Stimulated activated CD8-positive, alpha-beta memory T cell treated with anti-CD3 and anti-CD28 coated beads, Interleukin-4, amount 100 ng/mL, for 4 hours (primary cell): ENCODE data around the gene ZNF107.
"Not testable (repeated sequence)": the region's sequence is repeated elsewhere in the genome, so short reads cannot be mapped to it uniquely, and the experiment has no call there.

Source experiments
- DNase-seq, 2 donors: peaks; one replicate each; pipeline ENCODE4 v3.0.0-alpha.2; 2020; ENCODE audit warnings: low read depth in 2 of 2, low spot score in 1 of 2

Gene ZNF107

DNA sequence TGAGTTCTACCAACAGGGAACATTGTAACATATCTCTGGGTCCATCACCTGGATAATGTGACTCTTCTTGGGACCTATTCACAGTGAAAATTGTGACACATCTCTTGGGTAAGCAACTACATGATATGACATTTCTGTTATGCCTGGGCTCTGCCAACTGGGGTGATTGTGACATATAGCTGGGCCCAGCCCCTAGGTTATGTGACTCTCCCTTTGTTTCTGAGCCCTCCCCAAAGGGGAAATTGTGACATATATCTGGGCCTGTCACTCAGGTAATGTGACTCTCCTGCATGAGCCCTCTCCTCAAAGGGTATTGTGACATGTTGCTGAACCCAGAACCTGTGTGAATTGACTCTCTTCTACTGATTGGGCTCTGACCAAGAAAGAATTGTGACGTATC lies 22.4 kb upstream of the ZNF107 start:
- DNase-seq: no peak

- DNase-seq: no peak
Measured at GRCh38 chr7:64651203-64651602, 14.7 kb upstream of the ZNF107 start.

DNA sequence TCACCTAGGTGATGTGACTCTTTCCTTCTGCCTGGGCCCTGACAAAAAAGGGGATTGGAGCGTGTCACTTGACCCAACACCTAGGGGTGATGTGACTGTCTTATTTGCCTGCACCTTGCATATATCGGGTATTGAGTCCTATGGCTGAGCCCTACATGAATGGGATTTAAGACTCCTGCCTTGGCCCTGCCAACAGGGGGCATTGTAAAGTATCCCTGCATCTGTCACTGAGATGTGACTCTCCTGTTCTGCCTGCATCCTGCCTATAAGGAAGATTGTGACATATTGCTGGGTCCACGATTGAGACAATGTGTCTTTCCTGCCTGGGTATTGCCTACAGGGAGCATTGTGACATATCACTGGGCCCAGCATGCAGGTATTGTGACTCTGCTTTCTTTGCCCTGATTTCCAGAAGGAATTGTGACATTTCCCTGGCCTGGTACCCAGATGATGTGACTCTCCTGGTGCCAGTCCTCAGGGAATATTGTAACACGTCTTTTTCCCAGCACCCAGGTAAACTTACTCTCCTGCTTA lies 14.2 kb upstream of the ZNF107 start:
- DNase-seq: no peak

GRCh38 chr7:64653721-64654401 lies 12.1 kb upstream of the ZNF107 start:
- DNase-seq: no peak

GRCh38 chr7:64654796-64655548 lies 11.0 kb upstream of the ZNF107 start:
- no peak for DNase-seq

- DNase-seq: no peak
Measured at GRCh38 chr7:64655811-64656210, 10.1 kb upstream of the ZNF107 start.

DNA sequence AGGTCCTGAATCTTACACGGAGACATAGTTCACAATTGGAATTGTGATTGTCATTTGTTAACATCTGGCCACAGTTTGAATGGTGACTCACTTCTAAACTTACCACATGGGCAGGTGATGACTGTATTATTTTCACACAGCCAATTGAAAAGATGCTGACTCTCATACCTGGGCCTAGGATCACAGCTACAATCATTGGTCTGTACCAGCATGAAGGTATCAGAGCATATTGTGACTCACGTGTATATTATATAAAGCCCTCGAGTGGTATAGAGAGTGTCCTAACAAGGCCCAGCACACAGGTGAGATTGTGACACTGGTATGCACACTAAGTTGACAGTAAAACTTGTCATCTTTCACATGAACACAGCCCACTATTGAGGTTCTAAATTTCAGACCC lies 9.4 kb upstream of the ZNF107 start:
- DNase-seq: no peak

- DNase-seq: not testable (repeated sequence)
Measured at GRCh38 chr7:64662091-64662490, 3.8 kb upstream of the ZNF107 start.

- no peak for DNase-seq
Measured at GRCh38 chr7:64666663-64667050, 724 bp downstream of the ZNF107 start.

- DNase-seq: no peak
Measured at GRCh38 chr7:64667311-64667710, 1.4 kb downstream of the ZNF107 start.

DNA sequence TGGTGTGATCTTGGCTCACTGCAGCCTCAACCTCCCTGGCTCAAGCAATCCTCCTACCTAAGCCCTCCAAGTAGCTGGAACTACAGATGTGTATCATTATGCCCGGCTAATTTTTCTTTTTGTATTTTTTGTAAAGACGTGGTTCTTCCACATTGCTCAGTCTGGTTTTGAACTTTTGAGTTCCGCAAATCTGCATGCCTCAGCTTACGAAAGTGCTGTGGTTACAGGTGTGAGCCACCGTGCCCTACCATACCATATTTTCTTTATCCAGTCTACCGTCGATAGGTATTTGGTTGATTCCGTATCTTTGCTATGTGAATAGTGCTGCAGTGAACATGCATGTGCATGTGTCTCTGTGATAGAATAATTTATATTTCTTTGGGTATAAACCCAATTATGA lies 6.5 kb downstream of the ZNF107 start:
- no peak for DNase-seq

- DNase-seq: no peak
Measured at GRCh38 chr7:64685091-64685490, 19.2 kb downstream of the ZNF107 start.

- DNase-seq: no peak
Measured at GRCh38 chr7:64685741-64686140, 19.8 kb downstream of the ZNF107 start.

- no peak for DNase-seq
Measured at GRCh38 chr7:64686493-64687184, 20.7 kb downstream of the ZNF107 start.

DNA sequence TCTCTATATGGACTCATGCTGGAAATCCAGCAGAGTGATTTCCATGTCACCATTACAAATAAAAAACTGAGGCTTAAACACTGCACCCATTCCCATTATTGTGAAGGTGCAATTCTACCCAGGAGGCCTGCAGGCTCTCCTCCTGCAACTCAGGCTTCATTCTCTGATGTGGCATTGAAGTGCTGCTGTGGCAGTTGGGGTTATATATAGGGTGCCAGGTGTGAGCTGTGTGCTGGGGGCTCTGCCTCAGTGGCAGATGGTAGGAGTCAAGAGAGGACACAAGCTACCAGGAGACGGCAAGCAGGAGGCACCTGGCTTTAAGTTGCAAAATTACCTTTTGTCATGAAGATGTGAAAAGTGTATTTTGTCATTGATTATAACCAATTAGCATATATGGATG lies 21.3 kb downstream of the ZNF107 start:
- DNase-seq: no peak

DNA sequence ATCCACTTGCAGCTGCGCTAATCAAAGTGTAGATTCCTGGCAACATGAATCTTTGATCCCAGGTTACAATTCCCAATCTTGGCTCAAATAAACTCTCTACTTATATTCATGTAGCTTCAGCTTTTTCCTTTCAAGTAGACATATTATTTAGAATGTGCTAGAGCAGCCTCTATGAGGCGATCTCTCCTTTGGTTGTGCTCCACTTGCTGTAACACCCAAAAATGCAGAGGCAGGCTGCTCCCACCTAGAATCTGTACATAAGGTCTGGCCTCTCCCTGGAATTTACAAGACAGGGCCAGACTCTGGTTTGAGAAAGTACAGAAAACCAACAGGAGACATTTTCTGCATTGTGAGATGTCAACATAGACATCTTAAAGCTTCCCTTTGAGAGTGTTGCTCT lies 23.1 kb downstream of the ZNF107 start:
- DNase-seq: no peak

GRCh38 chr7:64691831-64692230 lies 25.9 kb downstream of the ZNF107 start:
- no peak for DNase-seq

DNA sequence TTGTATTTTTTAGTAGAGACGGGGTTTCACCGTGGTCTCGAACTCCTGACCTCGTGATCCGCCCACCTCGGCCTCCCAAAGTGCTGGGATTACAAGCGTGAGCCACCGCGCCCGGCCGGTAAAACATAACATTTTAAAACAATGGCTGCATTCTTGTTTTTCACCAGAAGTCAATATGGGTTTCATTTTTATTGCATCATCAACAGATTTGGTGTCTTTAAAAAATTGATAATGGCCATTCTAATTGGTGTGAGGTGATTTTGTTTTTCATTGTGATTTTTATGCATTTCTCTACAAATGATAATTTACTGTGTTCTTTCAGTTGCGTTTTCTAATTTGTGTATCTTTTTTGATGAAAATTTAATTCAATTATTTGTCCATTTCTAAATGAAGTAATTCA lies 31.9 kb downstream of the ZNF107 start:
- not testable (repeated sequence) for DNase-seq

GRCh38 chr7:64706625-64707292 lies 40.8 kb downstream of the ZNF107 start:
- no peak for DNase-seq

DNA sequence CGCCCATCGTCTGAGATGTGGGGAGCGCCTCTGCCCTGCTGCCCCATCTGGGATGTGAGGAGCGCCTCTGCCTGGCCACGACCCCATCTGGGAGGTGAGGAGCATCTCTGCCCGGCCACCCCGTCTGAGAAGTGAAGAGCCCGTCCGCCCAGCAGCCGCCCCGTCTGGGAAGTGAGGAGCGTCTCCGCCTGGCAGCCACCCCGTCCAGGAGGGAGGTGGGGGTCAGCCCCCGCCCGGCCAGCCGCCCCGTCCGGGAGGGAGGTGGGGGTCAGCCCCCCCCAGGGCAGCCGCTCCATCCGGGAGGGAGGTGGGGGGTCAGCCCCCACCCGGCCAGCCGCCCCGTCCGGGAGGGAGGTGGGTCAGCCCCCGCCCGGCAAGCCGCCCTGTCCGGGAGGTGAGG lies 52.0 kb downstream of the ZNF107 start:
- DNase-seq: not testable (repeated sequence)

GRCh38 chr7:64729089-64729848 lies 63.3 kb downstream of the ZNF107 start:
- no peak for DNase-seq
